Kidney (tissue), 14 donors: ENCODE results near the gene KCNQ2. TPM values are rescaled to one million over a fixed set of nuclear protein-coding genes. Genes with fewer than 3 reads are reported as not detected.

Experiments used
- DNase-seq, 5 donors: peaks; one replicate each; pipeline ENCODE4 v3.0.0-alpha.2; 2013 to 2020
- FAIRE-seq: peaks from 2 replicates; lab custom pipeline; 2012; peaks lifted over from hg19 to GRCh38; lab: Jason Lieb, UNC
- H3K27ac ChIP-seq, 2 donors: one replicate each; pipeline ENCODE4 v1.7.0; 2013; ENCODE audit warnings: low read depth in 2 of 2, low read length in 2 of 2, inconsistent platforms in 1 of 2
- H3K27me3 ChIP-seq: one replicate; pipeline ENCODE4 v1.7.1; 2013; ENCODE audit warnings: low read length, inconsistent platforms; ENCODE audit not compliant: control insufficient read depth, insufficient read depth
- H3K36me3 ChIP-seq, 3 donors: one replicate each; pipeline versions ENCODE4 v1.7.0 to v1.7.1; 2013; ENCODE audit warnings: low read length in 3 of 3, control low read depth in 1 of 3, inconsistent platforms in 1 of 3; ENCODE audit not compliant: insufficient read depth in 3 of 3, control insufficient read depth in 2 of 3
- H3K4me1 ChIP-seq, 3 donors: one replicate each; pipeline versions ENCODE4 v1.7.0 to v1.7.1; 2013; ENCODE audit warnings: low read length in 3 of 3, inconsistent platforms in 1 of 3, low read depth in 1 of 3; ENCODE audit not compliant: control insufficient read depth in 2 of 3, insufficient read depth in 2 of 3
- H3K4me3 ChIP-seq, 3 donors: one replicate each; pipeline versions ENCODE4 v1.7.0 to v1.8.1; 2013; ENCODE audit warnings: low read length in 3 of 3, control low read depth in 1 of 3, inconsistent platforms in 1 of 3
- H3K9ac ChIP-seq, 3 donors: one replicate each; pipeline versions ENCODE4 v1.7.0 to v1.7.1; 2013; ENCODE audit warnings: low read length in 3 of 3, control low read depth in 1 of 3, inconsistent platforms in 1 of 3
- H3K9me3 ChIP-seq, 3 donors: one replicate each; pipeline versions ENCODE4 v1.7.0 to v1.7.1; 2013; ENCODE audit warnings: low read length in 3 of 3, control low read depth in 1 of 3, inconsistent platforms in 1 of 3; ENCODE audit not compliant: control insufficient read depth in 2 of 3, insufficient read depth in 1 of 3
- CTCF ChIP-seq: IDR thresholded peaks from 3 replicates; pipeline ENCODE4 v1.5.1; 2012; ENCODE audit warnings: mild to moderate bottlenecking, moderate library complexity, borderline replicate concordance; ENCODE audit not compliant: insufficient read depth; ENCODE audit errors: extremely low read depth
- intact Hi-C: fragments of 100-400 bp; cut with DNase I; formaldehyde crosslinking; loops from one replicate; pipeline ENCODE4 v1.11.1; 2022
- polyA plus RNA-seq: library from polyadenylated mRNA; stranded (reverse); fragments of 350-450 nt; fragmentation: Illumina TruSeq; extraction: RNeasy Lipid Tissue Mini Kit (QIAGEN cat#74804); gene quantifications from one replicate; pipeline ENCODE4 v1.2.3, GENCODE V29; 2014; ENCODE audit warnings: low read depth, low replicate concordance; ENCODE audit not compliant: insufficient read depth
- total RNA-seq: library from RNA; stranded (reverse); fragmentation: NEBNext Ultra II Directional; extraction: Animal tissue kit (Norgen Biotek cat#: 25700); gene quantifications from one replicate; pipeline ENCODE4 v1.2.1, GENCODE V29; 2021
- donor health status: control.
- donor health status: control.
- donor health status: control.
- donor health status: control.
- donor health status: control.
- donor health status: DM: yes; HTN: yes; CAD: no.
- donor health status: Normal renal cell carcinoma (clear cell type).

KCNQ2 gene
- total and polyA plus RNA-seq, 2 donors from 2014 or later: 2.2 TPM; not detected in 1

DNA sequence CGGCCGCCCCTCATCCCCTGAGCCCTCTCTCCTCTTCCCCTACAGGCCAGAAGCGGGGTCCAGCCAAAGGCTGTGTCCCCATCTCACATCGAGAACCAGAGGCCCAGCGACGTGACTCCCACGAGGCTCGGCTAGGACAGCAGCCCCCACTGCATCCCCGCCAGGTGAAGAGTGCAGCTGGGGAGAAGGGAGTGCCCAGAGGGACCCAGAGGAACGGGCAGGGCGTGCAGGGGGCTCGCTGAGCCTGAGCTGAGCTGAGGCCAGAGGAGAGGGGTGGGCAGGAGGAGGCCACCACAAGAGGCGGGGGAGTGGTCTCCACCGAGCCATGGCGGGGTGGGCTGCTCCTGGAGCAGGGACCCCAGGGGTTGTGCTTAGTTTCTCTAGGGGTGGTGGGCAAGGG lies 32.6 kb downstream of the KCNQ2 start:
- FAIRE-seq: no peak
- no peak for TF ChIP-seq CTCF

GRCh38 chr20:63438121-63438520 lies 34.3 kb downstream of the KCNQ2 start:
- Histone ChIP-seq H3K27ac (no peak overlapping the region), H3K9ac (no peak overlapping the region), H3K36me3 (no peaks in the 10 kb centered on the region), H3K4me1 (no peaks in the 10 kb centered on the region), H3K4me3 (no peak overlapping the region), H3K9me3 (peaks cover 0 to under 1% (median 0%) of the 10 kb centered on the region in 3 donors), H3K27me3 (no peaks in the 10 kb centered on the region)
- no peak for TF ChIP-seq CTCF
- DNase-seq (no peak), FAIRE-seq (no peak)
- intact Hi-C loops: no loop called here

More for the DNA sequence above, 32.6 kb downstream of the KCNQ2 start:
- intact Hi-C loops: no loop called here
- peaks cover 0 to 2% (median 0%) of the 10 kb centered on the region in 3 donors for H3K9me3 ChIP-seq
- no peaks in the 10 kb centered on the region for H3K27me3 ChIP-seq
- DNase-seq: no peak
- no peaks in the 10 kb centered on the region for H3K4me1 ChIP-seq
- H3K27ac ChIP-seq: no peak overlapping the region
- H3K9ac ChIP-seq: no peak overlapping the region
- no peak overlapping the region for H3K4me3 ChIP-seq
- no peaks in the 10 kb centered on the region for H3K36me3 ChIP-seq

- no peak for TF ChIP-seq CTCF
- no peak for FAIRE-seq
- Histone ChIP-seq H3K36me3 (no peaks in the 10 kb centered on the region), H3K4me3 (no peak overlapping the region), H3K27me3 (no peaks in the 10 kb centered on the region), H3K4me1 (no peaks in the 10 kb centered on the region), H3K27ac (no peak overlapping the region), H3K9me3 (no peaks in the 10 kb centered on the region), H3K9ac (no peak overlapping the region)
- intact Hi-C loops: no loop called here
- no peak for DNase-seq
Measured at GRCh38 chr20:63435552-63435951, 36.9 kb downstream of the KCNQ2 start.
